Endothelial cell of hepatic sinusoid (primary cell): ENCODE data around the gene ARHGEF17.
"Not testable (repeated sequence)": the region's sequence is repeated elsewhere in the genome, so short reads cannot be mapped to it uniquely, and the experiment has no call there.

Source experiments
- in situ Hi-C: cut with HindIII; loops from 2 replicates; pipeline ENCODE4 v1.10.0; 2017; ENCODE audit warnings: low sequenced_read_pairs

ARHGEF17 gene

GRCh38 chr11:73271478-73271865 is 36.6 kb upstream of the ARHGEF17 start:
- in situ Hi-C loops, result not testable (repeated sequence)

- in situ Hi-C loops, result no loop called here
Measured at GRCh38 chr11:73271936-73272679, 36.0 kb upstream of the ARHGEF17 start, which contains the start of gene P2RY6. P2RY6 (plus strand) TSS chr11:73272338; CDS start chr11:73296519, 24,181 bp downstream.

GRCh38 chr11:73272680-73273038 is 35.4 kb upstream of the ARHGEF17 start:
- in situ Hi-C loops, result no loop called here

GRCh38 chr11:73273222-73273895 is 34.7 kb upstream of the ARHGEF17 start:
- in situ Hi-C loops, result no loop called here

GRCh38 chr11:73274191-73274590 is 33.9 kb upstream of the ARHGEF17 start:
- in situ Hi-C loops, result not testable (repeated sequence)

GRCh38 chr11:73274722-73275380 is 33.2 kb upstream of the ARHGEF17 start:
- in situ Hi-C loops, result no loop called here

- in situ Hi-C loops, result no loop called here
Measured at GRCh38 chr11:73275381-73275750, 32.7 kb upstream of the ARHGEF17 start.

GRCh38 chr11:73277467-73277866 is 30.6 kb upstream of the ARHGEF17 start:
- in situ Hi-C loops, result no loop called here

- in situ Hi-C loops, result loop anchor here (5.0 kb wide), 2 partner anchors 58 to 103 kb away; no protein-coding TSS in a partner anchor
Measured at GRCh38 chr11:73280626-73281025, 27.4 kb upstream of the ARHGEF17 start.

- in situ Hi-C loops, result loop anchor here (5.0 kb wide), 2 partner anchors 59 to 104 kb away; no protein-coding TSS in a partner anchor
Measured at GRCh38 chr11:73281201-73281741, 26.8 kb upstream of the ARHGEF17 start.

- in situ Hi-C loops, result loop anchor here (5.0 kb wide), 2 partner anchors 60 to 105 kb away; no protein-coding TSS in a partner anchor
Measured at GRCh38 chr11:73281796-73282660, 26.0 kb upstream of the ARHGEF17 start.

GRCh38 chr11:73283276-73284000 is 24.6 kb upstream of the ARHGEF17 start:
- in situ Hi-C loops, result loop anchor here (5.0 kb wide), 2 partner anchors 61 to 106 kb away; no protein-coding TSS in a partner anchor

GRCh38 chr11:73284106-73284505 is 24.0 kb upstream of the ARHGEF17 start:
- in situ Hi-C loops, result loop anchor here (5.0 kb wide), 2 partner anchors 62 to 107 kb away; no protein-coding TSS in a partner anchor

GRCh38 chr11:73285721-73286120 is 22.4 kb upstream of the ARHGEF17 start:
- in situ Hi-C loops, result no loop called here

- in situ Hi-C loops, result no loop called here
Measured at GRCh38 chr11:73286240-73286810, 21.8 kb upstream of the ARHGEF17 start.

GRCh38 chr11:73287400-73288101 is 20.5 kb upstream of the ARHGEF17 start:
- in situ Hi-C loops, result no loop called here

- in situ Hi-C loops, result no loop called here
Measured at GRCh38 chr11:73288192-73288872, 19.7 kb upstream of the ARHGEF17 start.
